ENCODE measurements around the gene ELFN1.

ELFN1 gene

DNA sequence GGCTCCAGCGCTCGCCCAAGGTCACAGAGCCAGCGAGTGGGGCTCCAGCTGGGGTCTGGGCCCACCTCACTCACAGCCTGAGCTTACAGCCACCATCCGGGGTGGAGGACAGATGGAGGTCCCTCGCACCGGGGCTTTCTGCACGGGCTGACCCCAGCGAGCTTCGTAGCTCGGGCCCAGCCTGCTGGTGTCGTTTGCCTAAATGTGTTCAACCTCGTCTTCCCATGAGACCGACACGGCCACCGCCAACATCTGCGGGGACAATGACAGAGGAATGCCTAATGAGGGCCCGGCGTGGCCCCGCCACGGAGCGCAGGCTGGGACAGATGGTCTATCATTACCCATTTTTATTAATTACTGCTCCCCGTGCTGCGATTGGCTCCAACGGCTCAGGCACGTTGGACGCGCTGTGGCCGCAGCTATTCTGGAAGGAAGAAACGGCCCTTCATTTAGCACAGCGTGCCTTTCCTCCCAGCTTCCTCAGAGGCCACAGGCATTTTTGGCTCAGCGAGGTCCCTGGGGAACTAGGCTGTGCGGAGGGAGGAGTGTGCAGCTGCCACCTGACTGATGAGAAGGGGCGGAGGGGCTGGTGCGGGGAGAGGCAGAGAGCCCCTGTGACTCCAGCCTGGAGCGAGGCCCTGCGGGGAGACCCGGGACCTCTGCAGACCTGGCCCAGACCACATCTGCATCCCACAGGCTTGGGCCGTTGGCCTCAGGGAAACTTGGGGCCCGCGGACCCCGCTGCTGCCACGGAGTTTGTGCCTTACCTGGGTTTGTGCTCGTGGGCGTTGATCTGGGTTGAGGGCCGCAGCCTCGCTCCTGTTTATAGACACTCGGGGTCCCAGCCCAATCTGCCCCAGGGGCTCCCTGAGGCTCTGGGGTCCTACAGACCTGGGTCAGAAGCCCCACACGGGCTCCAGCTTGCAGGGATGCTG, 22.9 kb upstream of the ELFN1 start:
- peak; percentile 76 for DNase-seq (ENCODE audit: low read depth)
- H3K4me3 ChIP-seq (ENCODE audit: low read depth, low read length), result no peak overlapping the region
- TF ChIP-seq, protein P1, sequence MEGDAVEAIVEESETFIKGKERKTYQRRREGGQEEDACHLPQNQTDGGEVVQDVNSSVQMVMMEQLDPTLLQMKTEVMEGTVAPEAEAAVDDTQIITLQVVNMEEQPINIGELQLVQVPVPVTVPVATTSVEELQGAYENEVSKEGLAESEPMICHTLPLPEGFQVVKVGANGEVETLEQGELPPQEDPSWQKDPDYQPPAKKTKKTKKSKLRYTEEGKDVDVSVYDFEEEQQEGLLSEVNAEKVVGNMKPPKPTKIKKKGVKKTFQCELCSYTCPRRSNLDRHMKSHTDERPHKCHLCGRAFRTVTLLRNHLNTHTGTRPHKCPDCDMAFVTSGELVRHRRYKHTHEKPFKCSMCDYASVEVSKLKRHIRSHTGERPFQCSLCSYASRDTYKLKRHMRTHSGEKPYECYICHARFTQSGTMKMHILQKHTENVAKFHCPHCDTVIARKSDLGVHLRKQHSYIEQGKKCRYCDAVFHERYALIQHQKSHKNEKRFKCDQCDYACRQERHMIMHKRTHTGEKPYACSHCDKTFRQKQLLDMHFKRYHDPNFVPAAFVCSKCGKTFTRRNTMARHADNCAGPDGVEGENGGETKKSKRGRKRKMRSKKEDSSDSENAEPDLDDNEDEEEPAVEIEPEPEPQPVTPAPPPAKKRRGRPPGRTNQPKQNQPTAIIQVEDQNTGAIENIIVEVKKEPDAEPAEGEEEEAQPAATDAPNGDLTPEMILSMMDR (IDR thresholded peaks at IDR 0.05; ENCODE audit: low read depth, low read length), result no peak

DNA sequence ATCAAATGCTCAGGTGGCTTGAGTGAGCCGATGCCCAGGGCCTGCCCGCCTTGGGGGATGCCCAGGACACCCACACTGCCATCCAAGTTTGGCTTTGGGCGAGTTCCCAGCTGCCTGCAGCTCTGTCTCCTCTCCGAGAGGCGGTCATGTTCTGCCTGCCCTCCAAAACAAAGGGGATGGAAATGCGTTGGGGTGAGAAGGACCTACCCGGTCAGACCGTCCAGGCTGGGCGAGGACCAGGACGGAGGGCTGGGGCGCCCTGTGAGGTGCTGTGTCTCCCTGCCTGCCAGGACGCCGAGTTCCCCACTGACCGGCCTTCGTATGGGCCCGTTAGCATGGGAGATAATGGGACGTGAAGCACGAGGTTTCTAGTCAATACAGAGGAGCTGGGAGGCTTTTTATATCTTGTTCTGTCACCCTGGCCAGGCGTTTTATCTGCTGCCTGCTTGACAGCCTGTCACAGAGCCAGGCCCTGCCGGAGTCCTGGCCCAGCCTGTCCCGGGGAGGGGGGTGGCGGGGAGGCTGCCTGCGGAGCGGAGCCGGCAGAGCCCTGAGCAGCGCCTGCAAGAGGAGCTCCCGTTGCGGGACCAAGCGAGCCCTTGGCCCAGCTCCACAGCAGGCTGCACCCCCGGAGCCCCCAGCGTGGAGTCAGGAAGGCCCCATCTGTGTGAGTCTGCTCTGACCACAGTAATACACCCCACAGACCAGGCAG, 22.0 kb upstream of the ELFN1 start:
- no peak for DNase-seq (ENCODE audit: low read depth)
- H3K4me3 ChIP-seq (ENCODE audit: low read depth, low read length), result no peak overlapping the region
- TF ChIP-seq POLR2A (IDR thresholded peaks at IDR 0.05; ENCODE audit: extremely low read depth, insufficient read length) (no peak), MYC (IDR thresholded peaks at IDR 0.05; ENCODE audit: low read depth, low read length) (no peak)
- TF ChIP-seq, protein P1 (IDR thresholded peaks at IDR 0.05; ENCODE audit: low read depth, low read length), result no peak
- TF ChIP-seq, protein P2, sequence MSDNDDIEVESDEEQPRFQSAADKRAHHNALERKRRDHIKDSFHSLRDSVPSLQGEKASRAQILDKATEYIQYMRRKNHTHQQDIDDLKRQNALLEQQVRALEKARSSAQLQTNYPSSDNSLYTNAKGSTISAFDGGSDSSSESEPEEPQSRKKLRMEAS (IDR thresholded peaks at IDR 0.05; ENCODE audit: low read depth, low read length), result no peak

DNA sequence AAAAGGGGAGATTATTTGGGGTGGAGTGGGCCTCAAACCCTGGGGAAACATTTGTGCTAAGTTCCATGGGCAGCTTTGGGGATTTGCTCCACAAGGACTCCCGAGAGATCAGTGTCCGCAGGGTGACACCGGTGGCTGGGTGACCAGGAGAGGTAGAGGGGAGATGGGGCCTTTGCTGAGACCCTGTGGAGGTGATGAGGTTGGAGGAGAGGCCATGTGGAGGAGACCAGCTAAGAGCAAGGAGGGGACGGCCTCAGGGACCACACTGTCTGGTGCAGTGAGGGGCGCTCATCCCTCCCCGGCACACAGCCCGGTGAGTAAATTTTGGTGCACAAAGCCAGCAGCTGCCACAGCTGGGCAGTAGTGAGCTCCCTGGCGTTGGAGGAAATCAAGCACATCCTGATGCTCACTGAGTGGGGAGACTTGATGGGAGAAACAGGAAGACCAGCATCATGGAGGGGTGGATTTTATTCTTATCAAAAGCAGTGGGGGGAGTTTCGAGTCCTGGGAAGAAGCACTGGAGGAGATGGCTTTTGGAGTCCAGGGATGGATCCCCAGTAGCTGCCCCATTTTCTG, 20.2 kb upstream of the ELFN1 start:
- no peak overlapping the region for H3K4me3 ChIP-seq (ENCODE audit: low read depth, low read length)
- TF ChIP-seq, protein P2 (IDR thresholded peaks at IDR 0.05; ENCODE audit: low read depth, low read length), result no peak
- TF ChIP-seq MYC (IDR thresholded peaks at IDR 0.05; ENCODE audit: low read depth, low read length) (no peak), POLR2A (IDR thresholded peaks at IDR 0.05; ENCODE audit: extremely low read depth, insufficient read length) (no peak)
- TF ChIP-seq, protein P1 (IDR thresholded peaks at IDR 0.05; ENCODE audit: low read depth, low read length), result no peak
- no peak for DNase-seq (ENCODE audit: low read depth)

DNA sequence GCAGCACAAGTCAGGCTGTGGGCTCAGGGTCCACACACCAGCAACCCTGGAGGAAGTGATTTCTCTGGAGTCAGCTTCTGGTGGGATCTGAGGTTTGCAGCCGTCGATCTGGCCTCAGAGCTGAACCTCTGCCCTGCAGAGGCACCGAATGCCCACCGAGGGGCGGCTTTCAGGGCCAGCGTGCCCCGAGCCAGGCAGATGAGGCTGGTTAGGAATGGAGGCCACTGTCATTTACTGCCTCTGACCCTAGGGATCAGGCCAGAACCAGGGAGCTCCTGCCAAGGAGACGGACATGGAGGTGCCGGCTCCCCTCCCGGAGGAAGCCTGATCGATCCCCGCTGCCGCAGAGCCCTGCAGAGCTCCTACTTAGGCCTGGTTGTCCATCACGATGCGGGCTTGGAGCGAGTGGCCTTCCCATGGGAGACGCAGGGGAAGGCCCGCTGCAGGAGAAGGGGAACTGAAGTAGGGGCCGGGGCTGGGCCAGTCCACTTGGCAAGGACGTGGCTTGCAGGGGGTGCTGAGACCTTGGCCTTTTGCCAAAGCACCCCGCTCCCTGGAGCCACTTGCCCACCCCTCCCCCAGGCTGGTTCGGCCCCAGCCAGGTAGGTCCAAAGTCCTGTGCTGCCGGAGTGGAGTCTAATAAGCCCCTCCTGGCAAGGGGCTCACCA, 19.6 kb upstream of the ELFN1 start:
- DNase-seq (ENCODE audit: low read depth), result no peak
- no peak overlapping the region for H3K4me3 ChIP-seq (ENCODE audit: low read depth, low read length)
- TF ChIP-seq MYC (IDR thresholded peaks at IDR 0.05; ENCODE audit: low read depth, low read length) (no peak), POLR2A (IDR thresholded peaks at IDR 0.05; ENCODE audit: extremely low read depth, insufficient read length) (no peak)
- TF ChIP-seq, protein P1 (IDR thresholded peaks at IDR 0.05; ENCODE audit: low read depth, low read length), result peak; percentile 10
- TF ChIP-seq, protein P2 (IDR thresholded peaks at IDR 0.05; ENCODE audit: low read depth, low read length), result no peak

DNA sequence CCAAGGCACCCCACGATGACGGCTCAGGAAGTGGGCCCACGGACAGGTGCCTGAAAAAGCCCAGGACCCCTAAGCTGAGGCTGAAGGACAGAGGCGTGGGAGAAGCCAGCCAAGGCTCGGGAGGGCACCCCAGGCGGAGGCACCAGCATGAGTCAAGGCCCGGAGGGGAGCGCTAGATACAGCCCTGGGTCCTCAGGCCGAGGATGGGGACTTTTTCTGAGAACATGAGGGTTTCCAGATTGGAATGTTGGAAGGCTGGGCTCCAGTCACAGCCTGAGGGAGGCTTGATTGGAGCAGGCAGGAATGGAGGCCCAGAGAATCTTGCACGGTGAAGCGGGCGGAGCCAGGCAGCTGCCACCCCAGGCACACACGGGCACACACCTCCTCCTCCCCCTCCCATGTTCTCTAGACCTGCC, 19.0 kb upstream of the ELFN1 start:
- TF ChIP-seq POLR2A (IDR thresholded peaks at IDR 0.05; ENCODE audit: extremely low read depth, insufficient read length) (no peak), MYC (IDR thresholded peaks at IDR 0.05; ENCODE audit: low read depth, low read length) (no peak)
- TF ChIP-seq, protein P1 (IDR thresholded peaks at IDR 0.05; ENCODE audit: low read depth, low read length), result no peak
- TF ChIP-seq, protein P2 (IDR thresholded peaks at IDR 0.05; ENCODE audit: low read depth, low read length), result no peak
- no peak for DNase-seq (ENCODE audit: low read depth)
- no peak overlapping the region for H3K4me3 ChIP-seq (ENCODE audit: low read depth, low read length)
